Activated CD8-positive, alpha-beta memory T cell treated with anti-CD3 and anti-CD28 coated beads, Interleukin-2, amount 10 ng/mL, durations not matched to agents 7 days and 5 days (primary cell): Measurements from ENCODE around the gene ADGRV1. TPM values are rescaled to one million over a fixed set of nuclear protein-coding genes. Genes with fewer than 3 reads are reported as not detected.
"Not testable (repeated sequence)": the region's sequence is repeated elsewhere in the genome, so short reads cannot be mapped to it uniquely, and the experiment has no call there.

Experiments used
- ATAC-seq: fragments of 150-1000 bp; cut with Tn5 transposase; one replicate; pipeline ENCODE4 v1.10.0; 2021; ENCODE audit warnings: moderate library complexity
- CTCF ChIA-PET: fragments of 350-600 bp; sonication (Branson Sonifier 250); formaldehyde crosslinking; loops from one replicate; lab custom pipeline; 2021; ENCODE audit warnings: antibody characterized with exemption; lab: Charles Lee
- DNase-seq: peaks from one replicate; pipeline ENCODE4 v3.0.0-alpha.2; 2020
- H3K27ac Mint-ChIP-seq: one replicate; pipeline ENCODE4 v1.8.0; 2021; ENCODE audit warnings: mild to moderate bottlenecking, mixed read lengths
- H3K27me3 Mint-ChIP-seq: one replicate; pipeline ENCODE4 v1.8.0; 2021; ENCODE audit warnings: mixed read lengths
- H3K36me3 Mint-ChIP-seq: one replicate; pipeline ENCODE4 v1.8.0; 2021; ENCODE audit warnings: mild to moderate bottlenecking, mixed read lengths
- H3K4me1 Mint-ChIP-seq: one replicate; pipeline ENCODE4 v1.8.0; 2021; ENCODE audit warnings: mixed read lengths
- H3K4me3 Mint-ChIP-seq: one replicate; pipeline ENCODE4 v1.8.0; 2021; ENCODE audit warnings: mild to moderate bottlenecking, moderate library complexity, mixed read lengths
- H3K9me3 Mint-ChIP-seq: one replicate; pipeline ENCODE4 v1.8.0; 2022; ENCODE audit warnings: low read depth, mixed read lengths
- total RNA-seq, 2 experiments: library from RNA; stranded (reverse); gene quantifications; one replicate each; pipeline ENCODE4 v1.2.3, GENCODE V29; 2021

Gene ADGRV1
- total RNA-seq, 2 experiments from 2014 or later = 0.18 TPM; not detected in 1

DNA sequence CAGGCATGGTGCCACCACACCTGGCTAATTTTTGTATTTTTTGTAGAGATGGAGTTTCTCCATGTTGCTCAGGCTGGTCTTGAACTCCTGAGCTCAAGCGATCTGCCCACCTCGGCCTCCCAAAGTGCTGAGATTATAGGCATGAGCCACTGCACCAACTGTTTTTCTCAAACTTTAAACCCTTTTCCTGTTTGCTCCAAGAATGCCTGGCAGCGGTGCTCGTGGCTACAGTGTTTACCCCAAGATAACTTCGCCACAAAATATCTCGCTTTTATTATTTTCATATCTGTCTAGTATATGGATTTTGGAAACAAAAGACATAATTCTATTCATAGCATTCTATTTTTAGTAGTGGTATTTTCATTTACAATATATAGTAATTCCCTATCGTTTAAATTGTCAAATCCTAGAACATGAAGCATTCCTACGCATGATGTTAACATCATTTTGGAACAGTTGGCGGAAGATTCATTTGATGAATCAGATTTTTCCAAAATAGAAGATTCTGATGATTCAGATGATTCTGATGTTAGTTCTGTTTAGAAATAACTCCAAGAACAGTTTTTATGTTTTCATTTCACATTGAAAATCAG, 504.6 kb downstream of the ADGRV1 start:
- H3K27ac Mint-ChIP-seq, H3K4me3 Mint-ChIP-seq, H3K9me3 Mint-ChIP-seq, H3K36me3 Mint-ChIP-seq, CTCF ChIA-PET, DNase-seq, ATAC-seq, H3K4me1 Mint-ChIP-seq: not testable (repeated sequence)
- peaks cover 36% of the 10 kb centered on the region for H3K27me3 Mint-ChIP-seq

DNA sequence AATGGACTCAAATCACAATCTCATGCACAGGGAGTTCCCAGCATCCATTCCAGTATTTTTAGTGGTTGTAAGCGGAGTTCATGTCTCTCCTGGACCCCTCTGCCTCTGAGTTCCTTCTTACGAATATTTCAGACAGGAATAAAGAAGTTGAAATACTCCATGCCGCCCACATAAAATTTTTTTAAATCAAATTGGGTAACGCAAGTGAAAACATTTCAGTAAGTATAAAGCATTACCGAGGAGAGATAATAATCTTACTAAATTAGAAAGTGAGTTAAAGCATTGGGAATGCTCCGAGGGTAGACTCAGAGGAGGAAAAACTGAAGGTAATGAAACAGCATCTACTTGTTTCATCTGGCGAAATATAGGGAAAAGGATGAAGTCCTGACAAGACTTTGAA, 506.9 kb downstream of the ADGRV1 start:
- H3K4me1 Mint-ChIP-seq = no peaks in the 10 kb centered on the region
- CTCF ChIA-PET = no interaction called here
- no peaks in the 10 kb centered on the region for H3K36me3 Mint-ChIP-seq
- peaks cover 38% of the 10 kb centered on the region for H3K27me3 Mint-ChIP-seq
- no peak overlapping the region for H3K4me3 Mint-ChIP-seq
- DNase-seq = no peak
- H3K27ac Mint-ChIP-seq = no peak overlapping the region
- no peak for ATAC-seq
- no peaks in the 10 kb centered on the region for H3K9me3 Mint-ChIP-seq

DNA sequence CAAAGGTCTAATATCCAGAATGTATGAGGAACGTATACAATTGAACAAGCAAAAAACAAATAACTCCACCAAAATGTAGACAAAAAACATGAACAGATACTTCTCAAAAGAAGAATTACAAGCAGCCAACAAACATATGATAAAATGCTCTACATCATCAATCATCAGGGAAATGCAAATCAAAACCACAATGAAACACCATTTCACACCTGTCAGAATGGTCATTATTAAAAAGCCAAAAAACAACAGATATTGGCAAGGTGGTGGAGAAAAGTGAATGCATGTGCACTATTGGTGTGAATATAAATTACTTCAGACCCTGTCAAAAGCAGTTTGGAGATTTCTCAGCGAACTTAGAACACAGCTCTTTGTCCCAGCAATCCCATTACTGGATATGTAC, 510.8 kb downstream of the ADGRV1 start:
- ATAC-seq (no peak), DNase-seq (no peak)
- Mint-ChIP-seq H3K27me3 (peaks cover 33% of the 10 kb centered on the region), H3K4me3 (no peak overlapping the region), H3K27ac (no peak overlapping the region), H3K36me3 (no peaks in the 10 kb centered on the region), H3K9me3 (no peaks in the 10 kb centered on the region), H3K4me1 (no peaks in the 10 kb centered on the region)
- CTCF ChIA-PET = no interaction called here

DNA sequence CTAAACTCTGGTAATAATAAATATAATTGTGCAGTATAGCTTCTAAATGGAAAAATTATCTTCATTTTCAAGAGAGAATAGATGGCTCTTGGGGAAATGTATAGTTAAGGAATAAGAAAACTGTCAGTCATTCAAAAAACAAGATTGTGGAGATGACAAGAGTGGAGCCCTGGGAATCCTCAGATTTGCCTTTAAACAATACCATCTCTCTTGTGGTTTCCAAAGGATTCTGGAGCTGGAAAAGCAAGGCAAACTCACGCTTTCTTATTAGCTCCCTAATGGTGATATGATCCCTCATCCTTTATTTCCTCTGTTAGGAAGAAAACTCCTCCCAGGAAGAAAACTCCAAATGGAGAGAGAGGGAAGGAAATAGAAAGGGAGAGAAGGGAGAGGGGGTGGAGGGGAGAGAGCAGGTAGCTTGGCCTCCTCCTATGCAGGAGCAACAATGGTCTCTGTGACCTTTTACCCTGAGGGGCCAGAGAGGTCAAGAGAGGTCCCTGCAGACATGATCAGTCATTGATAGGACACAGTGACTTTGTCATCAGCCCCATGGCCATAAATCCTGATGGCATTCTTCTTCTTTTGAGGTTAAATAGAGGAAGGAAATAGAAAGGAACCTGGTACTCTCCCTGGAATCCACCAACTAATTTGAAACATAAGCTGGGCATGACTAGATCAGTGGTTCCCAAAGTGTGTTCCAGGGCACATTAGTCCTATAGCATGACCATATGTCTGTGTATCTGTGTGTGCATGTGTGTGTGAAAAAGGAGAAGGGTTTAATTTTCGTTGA, 512.4 kb downstream of the ADGRV1 start:
- H3K27ac Mint-ChIP-seq = no peak overlapping the region
- no peaks in the 10 kb centered on the region for H3K36me3 Mint-ChIP-seq
- ATAC-seq (no peak), DNase-seq (no peak)
- CTCF ChIA-PET = no interaction called here
- H3K27me3 Mint-ChIP-seq = peaks cover 29% of the 10 kb centered on the region
- H3K4me3 Mint-ChIP-seq = no peak overlapping the region
- H3K9me3 Mint-ChIP-seq = no peaks in the 10 kb centered on the region
- no peaks in the 10 kb centered on the region for H3K4me1 Mint-ChIP-seq

DNA sequence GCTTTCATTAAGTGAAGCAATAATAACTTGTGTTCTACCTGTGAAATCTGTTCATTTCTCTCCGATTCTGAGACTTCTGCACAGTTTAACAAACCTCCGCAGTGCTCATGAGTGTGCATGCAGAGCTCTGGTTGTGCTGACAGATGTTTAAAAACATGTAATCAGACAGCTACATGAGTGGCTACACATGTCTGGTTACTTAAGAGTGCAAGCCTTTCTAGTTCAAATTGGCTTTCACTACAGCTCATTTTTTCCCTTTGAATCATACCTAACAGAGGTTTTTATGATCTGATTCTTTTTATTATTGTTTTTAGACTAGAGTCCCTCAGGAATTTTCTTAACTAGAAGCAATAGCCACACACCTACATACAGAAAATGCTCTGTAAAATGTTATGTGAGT, 514.3 kb downstream of the ADGRV1 start:
- CTCF ChIA-PET = interaction anchor here (0.7 kb wide), 1 partner anchor 141 kb away, joined by 3 read pairs; no protein-coding TSS in a partner anchor
- Mint-ChIP-seq H3K4me1 (no peaks in the 10 kb centered on the region), H3K27ac (no peak overlapping the region), H3K36me3 (no peaks in the 10 kb centered on the region), H3K4me3 (no peak overlapping the region), H3K27me3 (peaks cover 24% of the 10 kb centered on the region), H3K9me3 (no peaks in the 10 kb centered on the region)
- ATAC-seq (no peak), DNase-seq (no peak)

DNA sequence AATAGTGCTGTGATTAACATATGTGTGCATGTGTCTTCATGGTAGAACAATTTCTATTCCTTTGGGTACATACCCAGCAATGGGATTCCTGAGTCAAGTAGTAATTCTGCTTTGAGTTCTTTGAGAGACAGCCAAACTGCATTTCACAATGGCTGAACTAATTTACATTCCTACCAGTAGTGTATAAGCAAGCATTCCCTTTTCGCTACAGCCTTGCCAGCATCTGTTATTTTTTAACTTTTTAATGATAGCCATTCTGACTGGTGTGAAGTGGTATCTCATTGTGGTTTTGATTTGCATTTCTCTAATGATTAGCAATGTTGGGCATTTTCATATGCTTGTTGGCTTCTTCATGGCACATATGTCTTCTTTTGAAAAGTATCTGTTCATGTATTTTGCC, 516.0 kb downstream of the ADGRV1 start:
- no peak for DNase-seq
- Mint-ChIP-seq H3K4me3 (no peak overlapping the region), H3K4me1 (no peaks in the 10 kb centered on the region), H3K27ac (no peak overlapping the region), H3K9me3 (no peaks in the 10 kb centered on the region), H3K36me3 (no peaks in the 10 kb centered on the region), H3K27me3 (peaks cover 21% of the 10 kb centered on the region)
- no peak for ATAC-seq
- CTCF ChIA-PET = no interaction called here

DNA sequence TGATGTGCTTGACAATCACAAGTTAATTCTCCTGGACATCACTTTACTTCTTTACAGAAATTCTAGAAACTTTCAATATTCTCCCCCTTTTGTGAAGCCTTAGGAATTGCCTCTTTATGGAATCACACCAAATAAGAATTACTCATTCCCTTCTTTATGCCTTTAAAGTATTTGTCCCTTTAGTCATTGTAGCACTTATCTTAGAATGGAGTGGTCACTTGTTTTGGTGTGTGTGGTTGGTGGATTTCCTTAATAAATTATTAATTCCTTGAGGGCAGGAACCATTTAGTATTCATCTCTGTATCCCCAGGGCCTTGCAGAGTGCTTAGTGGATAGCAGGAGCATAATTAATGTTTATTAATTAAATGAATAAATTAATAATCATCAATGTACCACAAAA, 517.5 kb downstream of the ADGRV1 start:
- Mint-ChIP-seq H3K36me3 (no peaks in the 10 kb centered on the region), H3K4me3 (no peak overlapping the region), H3K27ac (no peak overlapping the region), H3K4me1 (no peaks in the 10 kb centered on the region), H3K27me3 (peaks cover 21% of the 10 kb centered on the region), H3K9me3 (no peaks in the 10 kb centered on the region)
- CTCF ChIA-PET = no interaction called here
- DNase-seq (no peak), ATAC-seq (no peak)

DNA sequence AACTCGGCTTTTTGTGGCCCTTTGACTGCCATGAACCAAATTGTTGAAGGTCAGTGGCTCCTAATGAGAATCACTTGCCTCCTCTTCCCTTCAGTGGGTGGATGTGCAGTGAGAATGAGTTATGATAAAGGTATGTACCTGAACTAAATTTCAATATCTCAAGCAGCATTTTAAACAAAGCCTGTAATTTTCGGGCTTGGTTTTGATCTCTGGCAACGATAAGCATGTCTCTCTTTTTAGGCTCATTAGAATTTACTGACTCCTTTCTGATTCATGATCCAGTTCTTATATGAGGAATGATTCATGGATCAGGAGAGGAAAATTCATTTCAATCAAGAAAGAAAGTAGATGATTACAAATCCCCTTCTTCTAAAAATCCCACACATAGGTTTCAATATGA, 519.0 kb downstream of the ADGRV1 start:
- CTCF ChIA-PET = no interaction called here

DNA sequence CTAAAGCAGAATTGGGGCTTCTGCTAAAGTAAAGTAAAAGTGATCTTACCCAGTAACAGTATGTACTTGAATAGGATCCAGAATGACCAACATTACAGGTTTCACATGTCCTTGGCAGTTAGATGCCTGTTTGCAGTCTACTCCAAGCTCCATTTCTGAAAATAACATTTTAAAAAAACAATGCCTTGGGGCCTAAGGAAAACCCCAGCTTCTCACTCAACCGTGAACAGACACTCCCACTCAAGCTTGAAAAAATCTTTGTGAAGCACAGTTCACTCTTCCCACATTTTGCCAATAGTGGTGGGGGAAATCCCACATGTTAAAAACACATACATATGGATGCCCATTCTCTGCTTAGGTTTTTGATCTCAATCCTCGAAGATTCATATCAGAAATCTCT, 520.4 kb downstream of the ADGRV1 start:
- Mint-ChIP-seq H3K27ac (no peak overlapping the region), H3K36me3 (no peaks in the 10 kb centered on the region), H3K9me3 (no peaks in the 10 kb centered on the region), H3K27me3 (peaks cover 13% of the 10 kb centered on the region), H3K4me1 (no peaks in the 10 kb centered on the region), H3K4me3 (no peak overlapping the region)
- ATAC-seq (no peak), DNase-seq (no peak)
- CTCF ChIA-PET = no interaction called here

More for the DNA sequence above, 519.0 kb downstream of the ADGRV1 start:
- Mint-ChIP-seq H3K4me1 (no peaks in the 10 kb centered on the region), H3K27ac (no peak overlapping the region), H3K27me3 (peaks cover 18% of the 10 kb centered on the region), H3K4me3 (no peak overlapping the region), H3K9me3 (no peaks in the 10 kb centered on the region), H3K36me3 (no peaks in the 10 kb centered on the region)
- ATAC-seq = no peak
- no peak for DNase-seq

DNA sequence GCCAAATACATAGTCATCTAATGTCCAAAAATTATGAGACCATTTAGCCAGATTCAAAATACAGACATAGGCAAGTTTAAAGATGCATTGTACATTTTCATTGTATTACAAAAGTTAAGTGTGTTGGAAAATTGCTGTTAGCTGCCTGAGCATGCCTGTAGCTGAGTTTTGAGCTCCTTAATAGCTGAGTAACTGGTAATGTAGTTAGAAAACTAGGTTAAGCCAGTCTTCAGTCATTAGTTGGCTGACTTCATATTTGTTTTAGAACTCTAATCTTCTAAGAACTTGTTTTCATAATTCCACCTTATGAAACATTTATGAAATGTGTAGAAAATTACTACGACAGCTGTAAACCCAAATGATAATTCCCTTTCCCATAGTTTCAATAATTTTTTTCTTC, 531.2 kb downstream of the ADGRV1 start:
- Mint-ChIP-seq H3K9me3 (no peaks in the 10 kb centered on the region), H3K36me3 (no peaks in the 10 kb centered on the region), H3K27ac (no peak overlapping the region), H3K27me3 (peaks cover 14% of the 10 kb centered on the region), H3K4me3 (no peak overlapping the region), H3K4me1 (no peaks in the 10 kb centered on the region)
- DNase-seq (no peak), ATAC-seq (no peak)
- CTCF ChIA-PET = no interaction called here

DNA sequence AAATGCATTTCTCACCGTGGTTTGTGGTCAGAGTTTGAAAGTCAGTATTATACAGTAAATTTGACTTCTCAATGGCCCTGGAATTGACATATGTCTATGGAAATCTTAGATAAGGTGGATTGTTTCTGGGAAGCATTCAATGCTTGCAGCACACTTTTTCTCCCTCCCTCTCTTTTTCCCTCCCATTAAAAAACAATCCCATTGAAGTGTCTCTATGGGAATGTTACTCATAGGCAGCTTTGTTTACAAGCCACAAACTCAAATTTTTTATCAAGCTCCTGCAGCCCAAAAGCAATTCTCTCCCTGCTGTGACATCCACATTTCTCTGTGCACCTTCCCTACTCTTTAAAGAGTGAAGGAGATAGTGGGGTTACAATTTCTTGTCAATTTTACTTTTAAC, 532.4 kb downstream of the ADGRV1 start:
- no peak overlapping the region for H3K27ac Mint-ChIP-seq
- no peaks in the 10 kb centered on the region for H3K4me1 Mint-ChIP-seq
- H3K27me3 Mint-ChIP-seq = peaks cover 14% of the 10 kb centered on the region
- no peak overlapping the region for H3K4me3 Mint-ChIP-seq
- H3K36me3 Mint-ChIP-seq = no peaks in the 10 kb centered on the region
- no peaks in the 10 kb centered on the region for H3K9me3 Mint-ChIP-seq
- DNase-seq (no peak), ATAC-seq (no peak)
- CTCF ChIA-PET = no interaction called here

DNA sequence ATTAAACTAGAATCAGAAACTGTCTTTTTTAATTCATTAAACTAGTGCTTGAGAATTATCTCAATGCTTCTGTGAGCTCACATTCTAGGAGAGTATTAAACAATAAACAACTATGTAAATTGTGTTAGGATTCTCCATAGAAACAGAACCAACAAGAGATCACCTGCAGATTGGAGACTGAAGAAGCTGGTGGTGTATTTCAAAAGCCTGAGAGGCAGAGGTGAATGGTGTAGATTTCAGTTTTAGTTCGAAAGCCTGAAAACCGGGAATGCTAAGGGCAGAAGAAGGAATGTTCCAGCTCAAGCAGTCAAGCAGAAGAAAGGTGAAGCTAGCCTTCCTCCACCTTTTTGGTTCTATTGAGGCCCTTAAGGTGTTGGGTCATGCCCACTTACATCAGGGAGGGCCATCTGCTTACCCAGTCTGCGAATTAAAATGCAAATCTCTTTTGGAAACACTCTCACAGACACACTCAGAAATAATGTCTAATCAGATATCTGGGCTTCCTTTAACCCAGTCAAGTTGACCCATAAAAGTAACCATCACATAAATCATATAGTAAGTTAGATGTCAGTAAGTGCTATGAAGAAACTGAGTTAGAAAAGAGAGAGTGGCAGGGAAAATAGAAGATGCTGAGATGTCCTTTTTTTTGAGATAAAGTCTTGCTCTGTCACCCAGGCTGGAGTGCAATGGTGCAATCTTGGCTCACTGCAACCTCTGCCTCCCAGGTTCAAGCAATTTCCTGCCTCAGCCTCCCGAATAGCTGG, 533.1 kb downstream of the ADGRV1 start:
- H3K4me3 Mint-ChIP-seq = no peak overlapping the region
- peaks cover 14% of the 10 kb centered on the region for H3K27me3 Mint-ChIP-seq
- H3K27ac Mint-ChIP-seq = no peak overlapping the region
- no peaks in the 10 kb centered on the region for H3K36me3 Mint-ChIP-seq
- no peak for ATAC-seq
- H3K4me1 Mint-ChIP-seq = no peaks in the 10 kb centered on the region
- DNase-seq = no peak
- no peaks in the 10 kb centered on the region for H3K9me3 Mint-ChIP-seq
- CTCF ChIA-PET = no interaction called here

DNA sequence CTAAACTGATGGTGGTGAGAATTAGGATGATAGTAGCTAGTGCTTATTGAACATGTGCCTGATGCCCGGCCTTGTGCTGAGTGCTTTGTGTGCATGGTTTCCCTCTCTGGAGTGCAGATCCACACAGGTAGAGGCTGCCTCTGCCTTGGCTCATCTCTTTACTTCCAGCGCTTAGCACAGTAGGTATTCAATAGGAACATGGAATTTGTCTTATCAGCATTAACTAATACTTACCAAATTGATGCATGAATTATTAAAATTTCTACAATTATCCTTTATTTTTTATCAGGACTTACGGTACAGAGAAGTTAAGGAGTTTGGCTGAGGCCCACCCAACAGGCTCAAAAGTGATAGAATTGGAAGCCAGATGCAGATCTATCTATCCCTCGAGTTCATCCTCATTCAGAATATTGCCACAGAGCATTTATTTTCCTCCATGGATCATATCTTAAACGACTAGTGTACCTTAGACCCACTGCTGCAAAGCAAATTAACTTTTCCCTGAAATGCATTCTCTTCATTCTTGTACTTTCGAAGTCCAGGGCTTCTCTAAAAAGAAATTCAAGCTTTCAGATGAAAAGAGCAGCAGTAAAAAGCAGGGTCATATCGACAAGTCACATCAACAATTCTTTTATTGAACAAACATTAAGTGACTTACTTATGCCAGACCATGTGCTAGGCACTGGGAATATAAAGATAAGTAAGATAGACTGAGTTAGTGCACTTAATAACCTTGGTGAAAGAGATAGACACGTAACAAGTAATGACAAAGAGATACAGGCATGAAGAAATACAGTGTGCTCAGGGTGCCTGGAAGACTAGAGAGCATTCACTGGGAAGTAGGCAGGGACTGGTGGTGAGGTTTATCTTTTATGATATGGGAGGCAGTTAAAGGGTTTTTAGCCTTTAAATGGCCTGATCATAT, 534.5 kb downstream of the ADGRV1 start:
- H3K4me3 Mint-ChIP-seq = no peak overlapping the region
- ATAC-seq (no peak), DNase-seq (no peak)
- no peaks in the 10 kb centered on the region for H3K36me3 Mint-ChIP-seq
- CTCF ChIA-PET = interaction anchor here (1.0 kb wide), 1 partner anchor 32 kb away, joined by 3 read pairs; no protein-coding TSS in a partner anchor
- H3K4me1 Mint-ChIP-seq = no peaks in the 10 kb centered on the region
- no peak overlapping the region for H3K27ac Mint-ChIP-seq
- no peaks in the 10 kb centered on the region for H3K9me3 Mint-ChIP-seq
- H3K27me3 Mint-ChIP-seq = peaks cover 19% of the 10 kb centered on the region
